ENCODE measurements around the gene TMEM50A.
"Not testable (repeated sequence)": the region's sequence is repeated elsewhere in the genome, so short reads cannot be mapped to it uniquely, and the experiment has no call there.

Gene TMEM50A

DNA sequence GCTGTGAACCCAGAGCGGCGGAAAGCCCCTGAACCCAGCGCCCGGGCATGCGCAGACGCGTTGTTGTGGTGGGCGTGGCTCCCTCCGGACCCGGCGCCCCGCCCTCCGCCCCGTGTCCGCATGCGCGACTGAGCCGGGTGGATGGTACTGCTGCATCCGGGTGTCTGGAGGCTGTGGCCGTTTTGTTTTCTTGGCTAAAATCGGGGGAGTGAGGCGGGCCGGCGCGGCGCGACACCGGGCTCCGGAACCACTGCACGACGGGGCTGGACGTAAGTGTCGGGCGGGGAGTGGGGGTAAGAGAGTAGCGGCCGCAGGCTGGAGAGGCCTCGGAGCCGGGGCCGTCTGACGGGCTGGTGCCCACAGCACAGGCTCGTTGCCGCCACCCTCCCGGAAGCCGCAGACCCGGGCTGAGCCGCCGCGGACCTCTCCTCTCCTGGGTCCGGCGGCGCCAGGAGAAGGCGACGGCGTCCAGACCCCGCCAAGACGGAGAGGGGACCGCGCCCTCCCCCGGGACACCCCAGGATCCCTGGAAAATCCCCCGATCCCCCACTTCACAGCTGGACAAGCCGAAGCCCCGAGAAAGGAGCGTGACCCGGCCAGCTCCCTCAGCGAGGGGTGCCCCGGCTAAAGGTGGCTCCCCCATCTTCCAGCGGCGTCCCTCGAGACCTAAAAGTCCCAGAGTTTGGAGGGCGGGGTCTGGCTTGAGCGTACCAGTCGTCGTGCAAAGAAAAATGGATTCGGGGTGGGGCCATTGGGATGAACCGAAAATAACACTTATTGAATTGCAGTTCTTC is at the start of gene TMEM50A:
Gene TMEM50A (plus strand): TSS at position 147 of the 794 bp plus-strand sequence. CDS start 2,153 bp downstream, outside the sequence.
- H3K9me2 ChIP-seq (replicated peaks; ENCODE audit: control insufficient read depth, low read length), result no peaks in the 10 kb centered on the region
- no peaks in the 10 kb centered on the region; the same call in 1 of the 2 replicates for H3F3A ChIP-seq (ENCODE audit: control insufficient read depth, insufficient read depth)
- H3K36me3 ChIP-seq (ENCODE audit: control insufficient read depth, low read length), result peaks cover 20% of the 10 kb centered on the region
- no peaks in the 10 kb centered on the region for H3K9me3 ChIP-seq (ENCODE audit: control insufficient read depth, insufficient read depth, low read length)
- TF ChIP-seq, protein P1, sequence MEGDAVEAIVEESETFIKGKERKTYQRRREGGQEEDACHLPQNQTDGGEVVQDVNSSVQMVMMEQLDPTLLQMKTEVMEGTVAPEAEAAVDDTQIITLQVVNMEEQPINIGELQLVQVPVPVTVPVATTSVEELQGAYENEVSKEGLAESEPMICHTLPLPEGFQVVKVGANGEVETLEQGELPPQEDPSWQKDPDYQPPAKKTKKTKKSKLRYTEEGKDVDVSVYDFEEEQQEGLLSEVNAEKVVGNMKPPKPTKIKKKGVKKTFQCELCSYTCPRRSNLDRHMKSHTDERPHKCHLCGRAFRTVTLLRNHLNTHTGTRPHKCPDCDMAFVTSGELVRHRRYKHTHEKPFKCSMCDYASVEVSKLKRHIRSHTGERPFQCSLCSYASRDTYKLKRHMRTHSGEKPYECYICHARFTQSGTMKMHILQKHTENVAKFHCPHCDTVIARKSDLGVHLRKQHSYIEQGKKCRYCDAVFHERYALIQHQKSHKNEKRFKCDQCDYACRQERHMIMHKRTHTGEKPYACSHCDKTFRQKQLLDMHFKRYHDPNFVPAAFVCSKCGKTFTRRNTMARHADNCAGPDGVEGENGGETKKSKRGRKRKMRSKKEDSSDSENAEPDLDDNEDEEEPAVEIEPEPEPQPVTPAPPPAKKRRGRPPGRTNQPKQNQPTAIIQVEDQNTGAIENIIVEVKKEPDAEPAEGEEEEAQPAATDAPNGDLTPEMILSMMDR (IDR thresholded peaks at IDR 0.05; ENCODE audit: low read depth, low read length, poor library complexity, severe bottlenecking), result no peak
- no peak for TF ChIP-seq EZH2phosphoT487 (IDR thresholded peaks at IDR 0.05; ENCODE audit: borderline replicate concordance, low read length)
- peak within 1 kb of the TSS; percentile 92 for H3K4me3 ChIP-seq (ENCODE audit: low read length)
- no peaks in the 10 kb centered on the region for H3K27me3 ChIP-seq (ENCODE audit: control insufficient read depth, low read length)
- H3K27ac ChIP-seq (ENCODE audit: low read depth, low read length), result peak within 1 kb of the TSS; percentile 76
- peaks cover 15% of the 10 kb centered on the region for H3K4me1 ChIP-seq (ENCODE audit: control insufficient read depth, low read length)
- peaks cover 5% of the 10 kb centered on the region for H4K20me1 ChIP-seq (ENCODE audit: control insufficient read depth, insufficient read depth, low read depth, low read length)
- H3K79me2 ChIP-seq (ENCODE audit: control insufficient read depth, low read length), result peaks cover 57% of the 10 kb centered on the region
- H3K4me2 ChIP-seq (ENCODE audit: low read length), result peak within 1 kb of the TSS; percentile 87

- not testable (repeated sequence) for H3F3A ChIP-seq (ENCODE audit: control insufficient read depth, insufficient read depth); H4K20me1 ChIP-seq (ENCODE audit: control insufficient read depth, insufficient read depth, low read depth, low read length); H3K4me3 ChIP-seq (ENCODE audit: low read length); H3K27me3 ChIP-seq (ENCODE audit: control insufficient read depth, low read length); H3K79me2 ChIP-seq (ENCODE audit: control insufficient read depth, low read length); H3K9me2 ChIP-seq (replicated peaks; ENCODE audit: control insufficient read depth, low read length); H3K9me3 ChIP-seq (ENCODE audit: control insufficient read depth, insufficient read depth, low read length); H3K27ac ChIP-seq (ENCODE audit: low read depth, low read length); H3K4me1 ChIP-seq (ENCODE audit: control insufficient read depth, low read length); H3K36me3 ChIP-seq (ENCODE audit: control insufficient read depth, low read length); H3K4me2 ChIP-seq (ENCODE audit: low read length)
Observed at GRCh38 chr1:25288573-25289101, 49.5 kb upstream of the TMEM50A start.

DNA sequence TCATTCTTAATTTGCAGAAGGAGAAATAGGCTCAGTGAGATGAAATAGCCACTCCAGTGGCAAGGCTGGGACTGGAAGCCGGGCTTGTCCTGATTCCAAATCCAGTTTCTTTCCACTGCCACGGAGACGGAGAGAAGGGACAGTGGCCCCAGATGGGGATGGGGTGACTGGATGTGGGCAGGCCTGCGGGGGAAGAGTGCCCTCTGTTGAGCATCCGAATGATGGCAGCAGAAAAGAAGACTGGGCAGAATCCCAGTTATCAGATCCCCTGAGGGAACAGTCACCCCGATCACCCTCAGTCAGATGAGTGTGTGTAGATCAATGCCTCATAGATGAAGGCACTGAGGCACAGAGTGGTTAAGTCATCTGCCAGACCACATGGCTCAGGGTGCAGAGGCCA is 48.1 kb upstream of the TMEM50A start:
- not testable (repeated sequence) for H3K79me2 ChIP-seq (ENCODE audit: control insufficient read depth, low read length); H3F3A ChIP-seq (ENCODE audit: control insufficient read depth, insufficient read depth); H3K4me3 ChIP-seq (ENCODE audit: low read length); H4K20me1 ChIP-seq (ENCODE audit: control insufficient read depth, insufficient read depth, low read depth, low read length); H3K4me2 ChIP-seq (ENCODE audit: low read length); H3K4me1 ChIP-seq (ENCODE audit: control insufficient read depth, low read length); H3K27me3 ChIP-seq (ENCODE audit: control insufficient read depth, low read length); H3K27ac ChIP-seq (ENCODE audit: low read depth, low read length); H3K36me3 ChIP-seq (ENCODE audit: control insufficient read depth, low read length); H3K9me2 ChIP-seq (replicated peaks; ENCODE audit: control insufficient read depth, low read length); H3K9me3 ChIP-seq (ENCODE audit: control insufficient read depth, insufficient read depth, low read length)

DNA sequence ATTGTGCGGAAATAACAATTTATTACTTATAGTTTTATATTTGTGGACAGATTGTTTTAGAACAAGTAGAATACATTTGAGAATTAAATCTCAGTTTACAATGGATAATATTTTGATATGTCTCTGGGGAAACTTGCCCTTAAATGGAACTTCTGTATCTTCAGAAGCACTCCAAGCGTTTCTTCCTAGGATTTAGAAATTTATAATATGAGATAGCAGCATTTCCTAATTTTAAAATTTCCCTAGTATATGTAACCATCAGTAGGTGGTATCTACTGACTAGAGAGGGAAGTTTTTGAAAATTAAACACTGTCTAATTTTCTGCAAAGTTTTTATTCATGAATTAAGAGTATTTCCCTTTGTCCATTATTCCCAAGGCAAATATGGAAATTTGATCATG is 44.7 kb upstream of the TMEM50A start:
- H3K4me2 ChIP-seq (ENCODE audit: low read length); H3K79me2 ChIP-seq (ENCODE audit: control insufficient read depth, low read length): not testable (repeated sequence)

DNA sequence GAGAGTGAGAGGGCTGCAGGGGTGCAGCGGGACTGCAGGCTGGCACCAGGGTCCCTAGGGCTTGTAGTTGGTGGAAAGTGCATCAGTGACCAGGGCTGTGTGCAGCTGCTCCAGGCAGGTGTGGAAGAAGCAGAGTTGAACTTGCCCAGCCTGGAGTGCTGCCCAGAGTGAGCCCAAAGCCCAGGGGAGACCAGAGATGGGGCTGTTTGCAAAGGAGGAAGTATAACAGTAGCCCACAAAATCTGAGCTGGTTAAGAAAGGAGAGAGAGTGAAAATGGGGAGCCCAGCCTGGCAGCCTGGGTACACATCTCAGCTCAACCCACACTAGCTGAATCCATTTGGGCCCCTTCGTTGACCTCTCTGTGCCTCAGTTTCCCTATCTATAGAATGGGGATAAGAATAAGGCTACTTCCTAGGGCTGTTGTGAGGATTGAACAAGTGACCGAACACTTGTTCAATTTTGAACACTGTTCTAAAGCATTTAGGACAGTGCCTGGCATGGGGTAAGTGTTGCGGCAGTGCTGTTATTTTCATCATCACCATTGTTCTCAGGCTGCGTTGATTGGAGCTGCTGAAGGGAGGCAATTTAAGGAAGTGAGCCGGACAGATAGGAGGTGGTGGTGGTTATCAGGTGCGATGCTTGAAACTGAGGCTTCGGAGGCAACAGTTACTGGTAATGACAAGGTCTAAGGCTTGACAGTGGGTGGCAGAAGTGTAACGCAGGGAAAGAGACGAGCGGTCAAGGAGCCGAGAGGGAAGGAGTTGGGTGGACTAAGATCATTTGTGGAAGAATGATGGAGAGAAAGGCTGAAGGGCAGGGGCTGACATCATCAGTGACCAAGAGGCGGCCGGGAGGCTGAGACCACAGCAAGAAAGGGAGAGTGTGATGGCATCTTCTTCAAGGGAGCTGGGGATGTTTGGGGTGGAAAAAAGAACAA is 43.0 kb upstream of the TMEM50A start:
- not testable (repeated sequence) for H3K36me3 ChIP-seq (ENCODE audit: control insufficient read depth, low read length); H4K20me1 ChIP-seq (ENCODE audit: control insufficient read depth, insufficient read depth, low read depth, low read length); H3K79me2 ChIP-seq (ENCODE audit: control insufficient read depth, low read length); H3K9me2 ChIP-seq (replicated peaks; ENCODE audit: control insufficient read depth, low read length); H3K27ac ChIP-seq (ENCODE audit: low read depth, low read length); H3K4me1 ChIP-seq (ENCODE audit: control insufficient read depth, low read length); H3K9me3 ChIP-seq (ENCODE audit: control insufficient read depth, insufficient read depth, low read length); H3K4me3 ChIP-seq (ENCODE audit: low read length); H3K27me3 ChIP-seq (ENCODE audit: control insufficient read depth, low read length); H3K4me2 ChIP-seq (ENCODE audit: low read length); H3F3A ChIP-seq (ENCODE audit: control insufficient read depth, insufficient read depth)

More for the DNA sequence above, 44.7 kb upstream of the TMEM50A start:
- H3K36me3 ChIP-seq (ENCODE audit: control insufficient read depth, low read length); H3K9me3 ChIP-seq (ENCODE audit: control insufficient read depth, insufficient read depth, low read length); H3K4me1 ChIP-seq (ENCODE audit: control insufficient read depth, low read length); H4K20me1 ChIP-seq (ENCODE audit: control insufficient read depth, insufficient read depth, low read depth, low read length); H3K27me3 ChIP-seq (ENCODE audit: control insufficient read depth, low read length); H3K9me2 ChIP-seq (replicated peaks; ENCODE audit: control insufficient read depth, low read length); H3F3A ChIP-seq (ENCODE audit: control insufficient read depth, insufficient read depth); H3K4me3 ChIP-seq (ENCODE audit: low read length); H3K27ac ChIP-seq (ENCODE audit: low read depth, low read length): not testable (repeated sequence)

- not testable (repeated sequence) for H3K27me3 ChIP-seq (ENCODE audit: control insufficient read depth, low read length); H3K4me3 ChIP-seq (ENCODE audit: low read length); H3K9me2 ChIP-seq (replicated peaks; ENCODE audit: control insufficient read depth, low read length); H3F3A ChIP-seq (ENCODE audit: control insufficient read depth, insufficient read depth); H3K79me2 ChIP-seq (ENCODE audit: control insufficient read depth, low read length); H3K4me1 ChIP-seq (ENCODE audit: control insufficient read depth, low read length); H4K20me1 ChIP-seq (ENCODE audit: control insufficient read depth, insufficient read depth, low read depth, low read length); H3K9me3 ChIP-seq (ENCODE audit: control insufficient read depth, insufficient read depth, low read length); H3K36me3 ChIP-seq (ENCODE audit: control insufficient read depth, low read length); H3K27ac ChIP-seq (ENCODE audit: low read depth, low read length); H3K4me2 ChIP-seq (ENCODE audit: low read length)
Observed at GRCh38 chr1:25296501-25296900, 41.6 kb upstream of the TMEM50A start.

DNA sequence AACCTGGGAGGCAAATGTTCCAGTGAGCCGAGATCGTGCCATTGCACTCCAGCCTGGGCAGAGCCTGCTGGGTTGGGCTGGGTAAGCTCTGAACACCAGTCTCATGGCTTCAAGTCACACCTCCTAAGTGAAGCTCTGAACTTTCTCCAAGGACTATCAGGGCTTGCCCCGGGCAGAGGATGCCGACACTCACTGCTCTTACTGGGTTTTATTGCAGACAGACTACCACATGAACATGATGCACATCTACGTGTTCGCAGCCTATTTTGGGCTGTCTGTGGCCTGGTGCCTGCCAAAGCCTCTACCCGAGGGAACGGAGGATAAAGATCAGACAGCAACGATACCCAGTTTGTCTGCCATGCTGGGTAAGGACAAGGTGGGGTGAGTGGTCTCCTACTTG is 37.4 kb upstream of the TMEM50A start:
- not testable (repeated sequence) for H3K27me3 ChIP-seq (ENCODE audit: control insufficient read depth, low read length); H3K36me3 ChIP-seq (ENCODE audit: control insufficient read depth, low read length); H3K9me3 ChIP-seq (ENCODE audit: control insufficient read depth, insufficient read depth, low read length); H4K20me1 ChIP-seq (ENCODE audit: control insufficient read depth, insufficient read depth, low read depth, low read length); H3K27ac ChIP-seq (ENCODE audit: low read depth, low read length); H3K9me2 ChIP-seq (replicated peaks; ENCODE audit: control insufficient read depth, low read length); H3K79me2 ChIP-seq (ENCODE audit: control insufficient read depth, low read length); H3F3A ChIP-seq (ENCODE audit: control insufficient read depth, insufficient read depth); H3K4me2 ChIP-seq (ENCODE audit: low read length); H3K4me3 ChIP-seq (ENCODE audit: low read length); H3K4me1 ChIP-seq (ENCODE audit: control insufficient read depth, low read length)
